Subcutaneous adipose tissue (tissue), 4 donors: ENCODE results near the gene TOB2. TPM values are rescaled to one million over a fixed set of nuclear protein-coding genes. Genes with fewer than 3 reads are reported as not detected.

Experiments used
- total RNA-seq, 4 donors: library from RNA; depleted of rRNA; stranded (reverse); fragments of >200 nt; gene quantifications; one replicate each; pipeline ENCODE4 v1.1.0, GENCODE V29; 2016
- TF ChIP-seq, protein P1 (sequence below): fragments of 450-650 bp; IDR thresholded peaks from one replicate; pipeline ENCODE4 v1.5.1; 2016; ENCODE audit warnings: low read depth, mild to moderate bottlenecking, control low read depth, antibody characterized with exemption, moderate library complexity

TOB2 gene
- total RNA-seq, 4 donors from 2014 or later: 35.5 to 80.6 (median 43.9) TPM

DNA sequence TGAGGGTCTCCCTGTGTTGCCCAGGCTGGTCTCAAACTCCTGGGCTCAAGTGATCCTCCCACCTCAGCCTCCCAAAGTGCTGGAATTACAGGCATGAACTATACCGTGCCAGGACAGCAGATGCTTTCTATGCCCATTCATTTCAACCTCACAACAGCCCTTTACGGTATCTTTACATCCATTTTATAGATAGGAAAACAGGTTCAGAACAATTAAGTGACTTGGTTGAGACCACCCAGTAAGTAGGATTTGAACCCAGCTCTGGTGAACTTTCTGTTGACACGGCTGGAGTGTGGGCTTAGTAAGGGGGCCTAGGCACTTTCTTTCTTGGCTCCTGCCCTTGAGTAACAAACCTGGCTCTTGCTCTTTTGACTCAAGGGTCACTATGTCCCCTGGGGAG lies 39.2 kb downstream of the TOB2 start:
- TF ChIP-seq, protein P1, sequence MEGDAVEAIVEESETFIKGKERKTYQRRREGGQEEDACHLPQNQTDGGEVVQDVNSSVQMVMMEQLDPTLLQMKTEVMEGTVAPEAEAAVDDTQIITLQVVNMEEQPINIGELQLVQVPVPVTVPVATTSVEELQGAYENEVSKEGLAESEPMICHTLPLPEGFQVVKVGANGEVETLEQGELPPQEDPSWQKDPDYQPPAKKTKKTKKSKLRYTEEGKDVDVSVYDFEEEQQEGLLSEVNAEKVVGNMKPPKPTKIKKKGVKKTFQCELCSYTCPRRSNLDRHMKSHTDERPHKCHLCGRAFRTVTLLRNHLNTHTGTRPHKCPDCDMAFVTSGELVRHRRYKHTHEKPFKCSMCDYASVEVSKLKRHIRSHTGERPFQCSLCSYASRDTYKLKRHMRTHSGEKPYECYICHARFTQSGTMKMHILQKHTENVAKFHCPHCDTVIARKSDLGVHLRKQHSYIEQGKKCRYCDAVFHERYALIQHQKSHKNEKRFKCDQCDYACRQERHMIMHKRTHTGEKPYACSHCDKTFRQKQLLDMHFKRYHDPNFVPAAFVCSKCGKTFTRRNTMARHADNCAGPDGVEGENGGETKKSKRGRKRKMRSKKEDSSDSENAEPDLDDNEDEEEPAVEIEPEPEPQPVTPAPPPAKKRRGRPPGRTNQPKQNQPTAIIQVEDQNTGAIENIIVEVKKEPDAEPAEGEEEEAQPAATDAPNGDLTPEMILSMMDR: no peak

DNA sequence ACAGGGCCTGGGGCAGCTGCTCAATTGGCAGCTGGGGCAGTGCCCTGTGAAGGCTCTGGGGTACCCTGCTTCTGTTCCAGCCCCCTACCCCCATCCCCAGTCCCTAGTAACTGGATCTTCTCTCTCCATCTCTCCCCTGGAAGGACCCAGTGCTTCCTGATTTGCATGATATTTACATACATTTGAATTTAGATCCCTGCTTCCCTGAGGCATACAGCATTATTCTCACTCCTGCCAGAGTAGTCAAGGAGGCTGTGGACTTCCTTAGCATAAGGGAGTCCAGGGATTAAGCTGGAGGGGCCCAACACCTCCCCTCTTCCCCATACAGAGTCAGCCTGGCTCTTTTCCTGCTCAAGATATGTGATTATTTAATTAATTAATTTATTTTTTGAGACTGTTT lies 40.2 kb downstream of the TOB2 start:
- TF ChIP-seq, protein P1: no peak

DNA sequence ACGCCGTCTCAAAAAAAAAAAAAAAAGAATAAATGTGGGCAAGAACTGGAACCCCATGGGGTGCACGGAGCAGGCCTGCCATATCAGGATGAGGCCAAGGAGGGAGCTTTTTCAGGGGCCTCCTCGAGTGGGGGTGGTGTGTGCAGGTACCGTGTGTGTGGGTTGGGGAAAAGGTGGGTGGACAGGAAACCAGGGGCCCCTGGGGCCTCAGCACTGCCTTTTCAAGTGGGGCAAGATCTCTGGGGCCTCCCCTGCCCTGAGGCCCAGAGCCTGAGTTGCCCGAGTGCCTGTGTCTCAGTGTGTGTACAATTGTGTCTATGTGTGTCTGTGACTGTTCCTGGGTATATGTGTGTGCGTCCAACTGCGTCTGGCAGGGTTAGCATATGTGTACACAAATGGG lies 41.0 kb downstream of the TOB2 start:
- TF ChIP-seq, protein P1: no peak

DNA sequence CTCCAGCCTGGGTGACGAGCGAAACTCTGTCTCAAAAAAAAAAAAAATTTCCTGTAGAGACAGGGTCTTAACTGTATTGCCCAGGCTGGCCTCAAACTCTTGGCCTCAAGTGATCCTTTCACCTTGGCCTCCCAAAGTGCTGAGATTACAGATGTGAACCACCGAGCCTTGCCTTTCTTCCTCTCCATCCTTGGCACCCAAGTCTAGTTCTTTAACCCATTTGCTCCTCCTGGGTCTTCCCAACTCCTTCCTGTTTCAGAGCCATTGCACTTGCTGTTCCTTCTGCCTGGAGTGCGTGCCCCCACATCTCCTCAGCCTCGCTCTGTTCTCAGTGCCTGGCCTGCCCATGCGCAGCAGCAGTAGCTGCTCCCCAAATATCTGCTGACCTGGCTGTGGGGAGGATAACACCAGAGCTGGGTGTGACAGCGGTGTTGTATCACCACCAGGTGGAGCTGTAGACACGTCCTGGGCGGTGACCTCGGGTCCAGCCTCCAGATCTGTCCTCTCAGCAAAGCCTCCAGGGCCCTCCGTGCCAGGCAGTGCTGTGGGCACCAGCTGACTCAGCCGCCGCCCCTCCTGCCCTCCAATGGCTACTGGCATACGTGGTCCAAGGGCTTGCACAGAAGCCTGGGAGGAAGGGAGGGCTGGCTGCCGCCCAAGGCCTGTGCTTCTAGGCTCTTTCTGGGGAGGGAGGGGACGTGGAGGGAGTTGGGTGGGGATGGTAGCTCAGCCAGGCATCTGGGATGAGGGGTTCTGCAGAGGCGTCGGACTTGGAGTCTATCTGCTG lies 42.9 kb downstream of the TOB2 start:
- TF ChIP-seq, protein P1: no peak

DNA sequence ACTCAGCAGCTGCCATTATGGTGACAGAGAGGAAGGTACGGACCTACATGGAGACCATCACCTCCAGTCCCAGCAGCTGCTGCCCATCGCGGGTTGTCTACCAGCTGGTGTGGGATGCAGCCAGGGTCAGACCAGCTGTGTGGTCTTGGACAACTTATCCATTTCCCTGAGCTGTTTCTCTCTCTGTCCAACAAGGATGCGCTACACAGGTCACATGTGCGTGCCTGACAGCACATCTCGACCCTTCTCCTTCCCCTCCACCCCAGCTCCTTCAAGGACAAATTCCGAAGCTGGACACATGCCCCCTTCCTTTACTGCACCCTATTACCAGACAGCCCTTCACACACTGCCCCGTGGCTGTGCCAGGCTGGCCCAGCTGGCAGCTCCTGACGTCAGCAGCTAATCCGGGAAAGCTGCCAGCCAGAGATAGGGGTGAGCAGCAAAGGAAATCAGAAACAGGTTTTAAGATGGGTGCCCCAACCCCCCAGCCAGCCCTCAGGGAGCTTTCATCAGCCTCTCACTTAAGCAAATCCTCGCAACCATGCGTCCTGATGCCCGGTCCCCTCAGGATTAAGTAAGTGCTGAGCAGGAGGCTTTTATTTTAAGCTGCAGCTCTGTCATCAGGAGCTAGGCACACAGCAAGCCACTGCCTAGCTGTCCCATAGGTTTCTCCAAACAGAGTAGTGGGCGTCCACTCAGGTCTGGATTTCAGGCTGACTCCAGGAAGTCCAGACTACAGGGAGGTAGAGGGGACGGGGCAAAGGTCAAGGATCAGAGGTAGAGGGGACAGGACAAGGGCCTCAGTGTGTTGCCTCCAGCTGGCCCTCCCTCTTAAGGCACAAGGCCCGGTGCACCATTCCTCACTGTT lies 44.6 kb downstream of the TOB2 start:
- TF ChIP-seq, protein P1: no peak

DNA sequence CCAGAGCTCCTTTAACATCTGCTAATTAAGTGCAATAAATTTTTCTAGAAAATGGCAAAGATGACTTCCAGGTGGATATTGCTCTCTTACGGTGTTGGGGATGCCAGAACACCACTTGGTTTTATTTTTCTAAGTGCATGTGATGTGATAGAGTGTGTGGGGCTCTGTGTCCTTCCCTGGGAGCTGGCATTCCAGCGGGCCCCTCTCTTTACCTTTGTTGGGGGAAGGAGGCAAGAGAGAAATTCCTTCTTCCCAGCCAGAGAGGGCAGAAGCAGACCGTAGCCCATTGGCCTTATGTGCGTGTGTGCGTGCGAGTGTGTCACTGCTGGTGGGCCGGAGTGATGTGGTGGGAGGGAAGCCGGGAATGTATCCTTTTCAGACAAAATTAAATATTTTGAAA lies 47.7 kb downstream of the TOB2 start:
- TF ChIP-seq, protein P1: no peak

DNA sequence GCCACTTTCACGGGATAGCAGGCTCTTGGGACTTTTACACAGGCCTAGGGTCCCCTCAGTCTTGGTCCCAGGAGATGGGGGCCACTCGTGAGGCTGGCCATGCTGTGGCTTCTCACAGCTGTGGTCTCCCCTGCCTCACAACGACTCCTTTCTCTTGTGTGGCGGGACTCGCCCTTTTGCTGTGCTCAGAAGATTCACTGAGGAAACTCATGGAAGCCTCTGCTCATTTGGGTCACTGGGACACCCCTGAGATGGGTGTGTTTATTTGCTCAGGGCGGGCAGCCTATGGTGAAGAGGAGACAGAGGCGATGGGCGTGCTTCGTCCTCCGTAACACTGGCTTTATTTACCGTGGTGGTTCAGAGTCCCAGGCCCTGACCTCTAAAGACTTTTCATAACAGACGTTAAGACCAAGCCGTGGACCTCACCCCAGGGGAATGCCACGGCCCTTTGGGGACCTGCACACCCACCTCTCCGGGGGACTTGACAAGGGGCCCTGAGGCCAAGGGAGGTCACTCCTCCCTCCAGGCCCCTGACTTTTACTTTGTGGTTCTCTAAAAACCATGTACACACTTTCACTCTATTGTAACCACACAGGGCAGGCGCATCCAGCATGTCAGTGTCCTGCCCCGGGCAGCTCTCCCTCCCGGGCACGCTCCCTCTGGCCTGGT lies 49.3 kb downstream of the TOB2 start:
- TF ChIP-seq, protein P1: no peak
